ENCODE measurements around the gene KRTAP22-1. TPM values are rescaled to one million over a fixed set of nuclear protein-coding genes. Genes with fewer than 3 reads are reported as not detected.

The KRTAP22-1 gene
- total RNA-seq, 1 donor: not detected

- Histone ChIP-seq H2AFZ (ENCODE audit: low read length) (no peak within 1 kb of the TSS), H3K27ac (ENCODE audit: low read depth, low read length) (no peak within 1 kb of the TSS), H3K36me3 (ENCODE audit: insufficient read depth, low read length) (no peaks in the 10 kb centered on the region), H3K4me1 (ENCODE audit: insufficient read depth, low read length) (no peaks in the 10 kb centered on the region), H3K9me3 (ENCODE audit: low read depth, low read length) (no peaks in the 10 kb centered on the region), H3K4me3 (ENCODE audit: insufficient read depth, low read length) (no peak within 1 kb of the TSS), H3K27me3 (ENCODE audit: insufficient read depth, low read length) (no peaks in the 10 kb centered on the region), H3K4me2 (ENCODE audit: insufficient read depth, low read length) (no peak within 1 kb of the TSS), H3K79me2 (ENCODE audit: insufficient read depth, low read length) (no peaks in the 10 kb centered on the region), H4K20me1 (ENCODE audit: insufficient read depth, low read length) (no peaks in the 10 kb centered on the region)
- no peak for TF ChIP-seq CTCF (IDR thresholded peaks at IDR 0.05; ENCODE audit: extremely low read depth, low read depth, low read length)
- DNase-seq (ENCODE audit: insufficient read length, low spot score, missing footprints): no peak
Observed at GRCh38 chr21:30590297-30590696, 10.6 kb upstream of the KRTAP22-1 start, which contains the start of gene KRTAP22-2. TSS of gene KRTAP22-2 (minus strand) at chr21:30590397.

GRCh38 chr21:30592140-30592539 is 8.7 kb upstream of the KRTAP22-1 start, which contains the start of gene KRTAP6-3:
TSS of gene KRTAP6-3 (plus strand) at chr21:30592440. CDS start at chr21:30592446, 6 bp downstream.
- no peaks in the 10 kb centered on the region for H3K9me3 ChIP-seq (ENCODE audit: low read depth, low read length)
- H3K4me2 ChIP-seq (ENCODE audit: insufficient read depth, low read length): no peak within 1 kb of the TSS
- no peaks in the 10 kb centered on the region for H4K20me1 ChIP-seq (ENCODE audit: insufficient read depth, low read length)
- H3K79me2 ChIP-seq (ENCODE audit: insufficient read depth, low read length): no peaks in the 10 kb centered on the region
- no peak within 1 kb of the TSS for H3K27ac ChIP-seq (ENCODE audit: low read depth, low read length)
- H3K4me3 ChIP-seq (ENCODE audit: insufficient read depth, low read length): no peak within 1 kb of the TSS
- H3K36me3 ChIP-seq (ENCODE audit: insufficient read depth, low read length): no peaks in the 10 kb centered on the region
- DNase-seq (ENCODE audit: insufficient read length, low spot score, missing footprints): no peak
- no peak for TF ChIP-seq CTCF (IDR thresholded peaks at IDR 0.05; ENCODE audit: extremely low read depth, low read depth, low read length)
- no peak within 1 kb of the TSS for H2AFZ ChIP-seq (ENCODE audit: low read length)
- H3K27me3 ChIP-seq (ENCODE audit: insufficient read depth, low read length): no peaks in the 10 kb centered on the region
- no peaks in the 10 kb centered on the region for H3K4me1 ChIP-seq (ENCODE audit: insufficient read depth, low read length)

GRCh38 chr21:30598802-30599201 is 2.1 kb upstream of the KRTAP22-1 start, which contains the start of gene KRTAP6-2:
TSS of gene KRTAP6-2 (minus strand) at chr21:30598902. CDS start at chr21:30598874, 28 bp downstream.
- TF ChIP-seq CTCF (IDR thresholded peaks at IDR 0.05; ENCODE audit: extremely low read depth, low read depth, low read length): no peak
- no peaks in the 10 kb centered on the region for H3K4me1 ChIP-seq (ENCODE audit: insufficient read depth, low read length)
- H3K79me2 ChIP-seq (ENCODE audit: insufficient read depth, low read length): no peaks in the 10 kb centered on the region
- no peaks in the 10 kb centered on the region for H4K20me1 ChIP-seq (ENCODE audit: insufficient read depth, low read length)
- H2AFZ ChIP-seq (ENCODE audit: low read length): no peak within 1 kb of the TSS
- H3K9me3 ChIP-seq (ENCODE audit: low read depth, low read length): peaks cover 5% of the 10 kb centered on the region
- H3K36me3 ChIP-seq (ENCODE audit: insufficient read depth, low read length): no peaks in the 10 kb centered on the region
- H3K4me3 ChIP-seq (ENCODE audit: insufficient read depth, low read length): no peak within 1 kb of the TSS
- DNase-seq (ENCODE audit: insufficient read length, low spot score, missing footprints): no peak
- no peak within 1 kb of the TSS for H3K4me2 ChIP-seq (ENCODE audit: insufficient read depth, low read length)
- H3K27ac ChIP-seq (ENCODE audit: low read depth, low read length): no peak within 1 kb of the TSS
- H3K27me3 ChIP-seq (ENCODE audit: insufficient read depth, low read length): no peaks in the 10 kb centered on the region

- H3K4me1 ChIP-seq (ENCODE audit: insufficient read depth, low read length): no peaks in the 10 kb centered on the region
- H3K4me2 ChIP-seq (ENCODE audit: insufficient read depth, low read length): no peak overlapping the region
- H3K27ac ChIP-seq (ENCODE audit: low read depth, low read length): no peak overlapping the region
- no peaks in the 10 kb centered on the region for H3K36me3 ChIP-seq (ENCODE audit: insufficient read depth, low read length)
- H2AFZ ChIP-seq (ENCODE audit: low read length): no peak overlapping the region
- peaks cover 3% of the 10 kb centered on the region for H3K9me3 ChIP-seq (ENCODE audit: low read depth, low read length)
- no peaks in the 10 kb centered on the region for H3K79me2 ChIP-seq (ENCODE audit: insufficient read depth, low read length)
- no peak for TF ChIP-seq CTCF (IDR thresholded peaks at IDR 0.05; ENCODE audit: extremely low read depth, low read depth, low read length)
- H3K27me3 ChIP-seq (ENCODE audit: insufficient read depth, low read length): no peaks in the 10 kb centered on the region
- H4K20me1 ChIP-seq (ENCODE audit: insufficient read depth, low read length): no peaks in the 10 kb centered on the region
- no peak for DNase-seq (ENCODE audit: insufficient read length, low spot score, missing footprints)
- no peak overlapping the region for H3K4me3 ChIP-seq (ENCODE audit: insufficient read depth, low read length)
Observed at GRCh38 chr21:30605968-30606367, 5.1 kb downstream of the KRTAP22-1 start.
